ENCODE measurements around the gene MVB12B.

Gene MVB12B

DNA sequence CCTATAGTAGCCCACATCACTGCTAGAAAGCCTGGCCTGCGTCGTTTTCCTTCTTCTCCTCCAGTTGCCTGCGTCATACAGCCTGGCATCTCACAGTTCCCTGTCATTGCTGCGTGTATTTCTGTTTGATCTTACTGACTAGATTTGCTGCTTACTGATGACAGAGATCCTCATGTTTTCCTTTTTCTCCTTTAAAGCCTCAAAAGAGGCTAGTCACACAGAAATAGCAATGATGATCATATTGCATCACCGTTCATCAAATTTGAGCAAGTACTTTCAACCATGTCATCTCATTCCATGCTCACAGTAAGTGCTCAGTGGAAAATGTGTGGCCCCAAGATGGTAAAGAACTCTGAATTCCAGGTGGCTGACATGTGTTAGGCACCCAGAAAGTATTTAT lies 76.8 kb downstream of the MVB12B start:
- no peak for DNase-seq (ENCODE audit: low read depth in 2 of 3, low spot score in 2 of 3)

DNA sequence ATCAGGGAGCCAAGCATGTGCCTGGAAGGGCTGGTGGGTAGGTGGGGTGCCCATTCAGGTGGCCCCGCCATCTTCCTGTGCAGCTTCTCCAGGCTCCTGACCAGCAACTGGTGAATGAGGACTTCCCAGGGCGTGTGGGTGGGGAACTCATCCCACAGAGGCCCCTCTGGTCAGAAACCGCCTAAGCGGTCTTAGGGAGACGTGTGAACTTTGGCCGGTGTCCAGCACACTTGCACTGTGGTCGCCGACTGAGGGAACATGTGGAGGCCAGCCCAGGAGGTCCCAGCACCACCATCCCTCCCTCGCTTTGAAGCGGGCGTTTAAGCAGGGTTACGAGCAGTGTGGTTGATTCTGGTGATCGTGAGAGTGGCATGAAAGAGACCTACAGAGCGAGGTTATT lies 77.8 kb downstream of the MVB12B start:
- no peak for DNase-seq (ENCODE audit: low read depth in 2 of 3, low spot score in 2 of 3)

DNA sequence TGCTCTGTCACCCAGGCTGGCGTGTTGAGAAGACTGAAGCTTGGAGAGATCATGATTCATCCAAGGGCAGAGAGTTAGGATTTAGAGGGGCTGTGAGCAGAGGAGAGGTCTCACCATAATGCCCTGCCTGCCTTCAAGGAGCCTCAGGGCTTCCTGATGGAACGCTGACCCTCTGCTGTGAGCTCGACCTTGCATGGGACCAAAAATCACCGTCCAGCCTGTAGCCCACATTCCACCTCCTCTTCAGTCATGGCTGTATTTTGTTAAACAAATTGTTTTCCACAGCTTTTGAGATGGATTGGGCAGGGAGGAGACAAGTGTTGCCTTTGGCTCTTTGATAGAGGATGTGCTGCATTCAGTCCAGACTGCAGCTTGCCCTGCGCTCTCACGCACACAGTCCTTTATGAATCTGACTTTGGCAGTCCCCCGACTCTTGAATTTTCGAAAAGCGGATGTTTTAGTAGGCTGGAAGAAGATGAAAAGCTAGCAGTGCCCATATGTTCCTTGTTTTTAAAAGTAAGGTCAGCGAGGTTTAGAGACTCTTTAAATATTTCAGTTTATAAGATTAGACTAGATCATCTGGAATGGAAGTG lies 79.5 kb downstream of the MVB12B start:
- DNase-seq (ENCODE audit: low read depth in 2 of 3, low spot score in 2 of 3) = no peak

DNA sequence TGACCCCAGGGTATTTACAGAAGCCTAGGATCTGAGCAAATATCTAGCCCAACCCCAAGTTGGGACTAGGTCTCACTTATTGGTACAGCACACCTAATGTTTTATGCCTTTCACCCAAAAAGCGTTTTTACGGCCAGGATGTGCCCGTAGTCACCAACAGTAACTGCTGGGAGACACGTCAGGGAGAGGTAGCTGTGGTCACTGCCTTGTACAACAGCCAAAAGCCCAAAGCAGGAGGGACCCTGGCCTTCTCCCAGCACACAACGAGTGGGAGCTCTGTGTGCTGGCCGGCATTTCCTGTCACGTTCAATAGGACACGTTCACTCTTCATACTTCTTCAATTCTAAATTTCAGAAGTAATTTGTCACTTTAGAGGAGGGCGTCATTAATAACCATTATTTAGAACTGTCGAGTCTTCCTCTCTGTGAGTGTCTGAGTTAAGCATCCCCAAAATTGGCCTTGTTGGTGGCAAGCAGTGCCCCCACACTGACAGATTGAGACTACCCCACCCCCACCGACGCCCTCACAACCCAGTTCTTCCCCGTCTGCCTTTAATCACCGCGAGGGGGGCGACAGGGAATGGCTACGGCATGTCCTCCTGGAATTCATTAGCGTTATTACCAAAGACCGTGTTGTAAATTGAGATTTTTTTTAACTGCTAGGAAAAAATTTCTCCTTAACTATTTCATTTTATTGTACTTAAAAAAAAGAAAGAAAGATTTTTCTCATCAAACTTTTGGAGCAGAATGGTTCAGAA lies 80.7 kb downstream of the MVB12B start:
- no peak for DNase-seq (ENCODE audit: low read depth in 2 of 3, low spot score in 2 of 3)

DNA sequence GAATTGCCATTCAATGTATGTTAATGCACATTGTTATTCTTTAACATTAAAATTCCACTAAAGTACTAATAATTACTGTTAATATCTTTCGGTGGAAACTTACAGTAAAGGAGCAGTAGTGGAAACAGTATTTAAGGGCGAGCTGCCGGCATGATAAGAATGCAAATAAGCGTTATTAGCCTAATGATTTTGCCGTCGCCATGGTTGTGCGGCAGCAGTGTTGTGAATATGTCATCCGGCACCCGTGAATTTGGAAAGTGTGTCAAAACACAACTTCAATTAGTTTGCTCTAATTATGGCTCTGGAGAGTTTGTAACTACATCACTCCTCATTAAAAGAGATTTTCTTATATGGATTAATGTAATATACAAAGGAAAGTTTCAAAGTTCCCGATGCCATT lies 81.4 kb downstream of the MVB12B start:
- no peak for DNase-seq (ENCODE audit: low read depth in 2 of 3, low spot score in 2 of 3)

DNA sequence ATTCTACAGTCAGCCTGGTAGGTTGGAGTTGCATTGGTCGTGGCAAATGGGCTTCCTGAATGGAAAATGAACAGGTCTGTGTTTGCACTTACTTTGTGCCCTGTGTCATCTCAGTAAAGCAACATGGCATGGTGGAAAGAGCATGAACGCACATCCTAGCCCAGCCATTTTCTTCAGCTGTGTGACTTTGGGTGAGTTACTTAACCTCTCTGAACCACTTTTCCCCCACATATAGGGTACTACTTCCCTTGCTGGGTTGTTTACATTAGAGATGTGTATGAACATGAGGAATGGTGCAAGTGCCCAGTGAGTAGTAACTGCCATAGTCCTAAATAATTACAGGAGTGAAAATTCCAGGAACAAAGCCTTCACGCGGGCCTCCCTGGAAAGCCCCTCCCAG lies 83.6 kb downstream of the MVB12B start:
- DNase-seq (ENCODE audit: low read depth in 2 of 3, low spot score in 2 of 3) = no peak

DNA sequence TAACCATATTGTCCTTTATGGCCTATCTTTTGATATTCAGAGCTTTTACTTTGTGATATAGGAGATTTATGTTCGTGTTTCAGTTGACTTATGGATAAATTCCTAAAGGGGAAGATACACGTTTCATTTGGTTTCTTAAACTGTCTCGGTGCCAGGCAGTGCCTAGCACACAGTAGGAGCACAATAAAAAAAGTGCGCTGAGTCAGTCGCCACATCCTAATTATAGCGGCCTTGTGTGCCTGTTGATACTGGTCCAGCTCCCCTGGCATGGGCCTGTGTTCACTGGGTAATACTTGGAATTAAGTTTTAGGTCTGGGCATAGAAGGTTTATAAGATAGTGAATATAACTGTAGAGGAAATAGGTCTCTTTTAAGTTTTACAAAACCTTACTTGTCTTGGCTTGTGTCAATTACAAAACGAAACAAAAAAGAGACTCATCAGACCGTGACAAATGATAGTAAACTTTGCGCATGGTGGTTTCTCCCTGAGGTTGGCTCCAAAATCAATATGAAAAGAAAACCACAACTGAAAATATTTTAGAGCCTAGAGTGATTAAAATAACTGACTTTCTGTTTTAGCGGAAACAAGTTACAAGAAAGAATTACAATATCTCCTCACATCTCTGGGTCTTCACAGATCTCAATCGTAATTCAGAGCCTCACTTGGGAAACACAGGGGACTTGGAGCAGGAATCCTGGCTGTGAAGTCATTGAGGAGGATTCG lies 84.8 kb downstream of the MVB12B start:
- no peak for DNase-seq (ENCODE audit: low read depth in 2 of 3, low spot score in 2 of 3)

DNA sequence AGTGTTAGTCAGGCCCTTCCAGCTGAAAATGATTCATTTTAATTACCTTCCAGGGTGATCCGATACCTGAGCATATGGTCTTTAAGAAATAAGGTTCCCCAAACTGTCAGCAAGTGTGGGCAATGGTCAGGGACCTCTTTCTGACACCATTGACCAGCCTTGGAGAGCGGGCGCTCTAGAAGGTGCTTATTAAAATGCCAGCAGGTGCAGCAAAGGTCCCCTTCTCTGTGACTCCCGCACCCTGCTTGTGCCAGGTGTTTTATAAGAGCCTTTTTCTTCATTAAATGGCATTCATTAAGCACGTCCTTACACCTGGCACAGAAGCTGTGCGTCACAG lies 85.3 kb downstream of the MVB12B start:
- DNase-seq (ENCODE audit: low read depth in 2 of 3, low spot score in 2 of 3) = no peak

DNA sequence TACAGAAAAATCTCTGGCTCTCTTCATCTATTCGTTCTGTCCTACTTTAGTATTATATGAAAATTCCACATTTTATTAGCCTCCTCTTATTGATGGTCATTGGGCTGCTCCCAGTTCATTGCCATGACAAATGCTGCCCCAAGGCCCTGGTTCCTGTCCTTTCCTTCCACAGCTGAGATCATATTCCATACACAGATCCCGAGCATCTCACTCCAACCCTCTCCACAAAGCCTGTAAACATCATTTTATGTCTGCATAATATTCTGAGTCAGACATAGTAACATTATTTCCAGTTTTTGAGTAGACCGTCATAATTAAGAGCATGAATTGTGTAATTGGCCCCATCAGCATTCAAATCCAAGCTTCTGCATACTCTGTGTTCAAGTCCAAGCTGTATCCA lies 86.3 kb downstream of the MVB12B start:
- no peak for DNase-seq (ENCODE audit: low read depth in 2 of 3, low spot score in 2 of 3)

DNA sequence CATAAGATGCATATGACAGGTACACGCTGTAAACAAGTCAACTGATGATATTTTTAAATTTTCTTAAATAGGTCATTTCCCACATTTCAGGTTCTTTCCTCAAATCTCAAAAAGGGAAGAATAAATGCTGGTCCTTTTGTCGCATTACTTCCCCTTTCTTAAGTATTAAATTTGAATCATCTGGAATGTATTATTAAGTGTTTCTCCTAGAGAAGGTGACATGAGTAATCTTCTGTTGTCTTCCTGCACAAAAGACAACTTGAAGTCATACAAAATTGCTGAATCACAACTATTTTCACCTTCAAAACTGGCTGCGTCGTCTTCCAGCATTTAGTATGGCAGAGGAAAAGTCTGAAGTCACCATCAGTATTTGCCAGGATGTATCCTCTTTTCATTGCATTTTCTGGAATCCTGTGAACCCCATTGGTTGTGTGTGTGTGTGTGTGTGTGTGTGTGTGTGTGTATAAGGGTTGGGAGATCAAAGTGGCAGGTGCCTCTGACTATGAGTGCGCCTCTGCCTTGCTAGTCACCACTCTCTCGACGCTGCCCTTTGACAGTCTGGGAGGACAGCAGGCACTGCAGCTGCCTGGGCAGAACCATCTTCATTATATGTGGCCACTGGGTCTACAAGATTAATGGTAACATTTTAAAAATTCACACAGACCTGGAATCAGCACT lies 86.9 kb downstream of the MVB12B start:
- DNase-seq (ENCODE audit: low read depth in 2 of 3, low spot score in 2 of 3) = no peak

DNA sequence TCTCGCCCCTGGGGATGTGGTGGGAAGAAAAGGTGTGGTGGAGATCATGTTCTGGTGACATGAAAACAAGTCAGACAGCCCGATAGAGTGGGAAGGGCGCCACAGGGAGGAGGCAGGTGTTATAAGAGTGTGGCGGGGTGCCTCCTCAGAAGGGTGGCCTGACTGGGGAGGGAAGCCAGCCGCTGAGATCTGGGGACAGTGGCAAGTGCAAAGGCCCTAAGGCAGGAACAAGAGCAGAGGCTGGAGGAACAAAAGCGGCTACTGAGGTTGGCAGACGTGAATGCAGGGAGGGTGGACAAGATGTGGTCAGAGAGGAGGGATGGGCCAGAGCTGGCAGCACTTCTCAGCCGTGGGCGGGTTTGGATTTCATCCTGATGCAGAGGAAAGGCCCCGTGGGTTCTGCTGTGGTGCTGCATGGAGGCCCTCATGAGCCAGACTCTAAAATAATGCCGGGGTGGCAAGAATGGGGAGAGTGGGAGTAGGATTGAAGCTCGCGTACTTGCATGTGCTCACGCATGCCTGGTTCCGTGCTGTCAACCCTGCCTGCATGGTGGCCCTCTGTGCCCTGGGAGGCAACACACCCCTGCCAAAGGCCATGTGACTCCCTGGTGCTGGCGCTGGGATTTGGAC lies 89.2 kb downstream of the MVB12B start:
- DNase-seq (ENCODE audit: low read depth in 2 of 3, low spot score in 2 of 3) = no peak

DNA sequence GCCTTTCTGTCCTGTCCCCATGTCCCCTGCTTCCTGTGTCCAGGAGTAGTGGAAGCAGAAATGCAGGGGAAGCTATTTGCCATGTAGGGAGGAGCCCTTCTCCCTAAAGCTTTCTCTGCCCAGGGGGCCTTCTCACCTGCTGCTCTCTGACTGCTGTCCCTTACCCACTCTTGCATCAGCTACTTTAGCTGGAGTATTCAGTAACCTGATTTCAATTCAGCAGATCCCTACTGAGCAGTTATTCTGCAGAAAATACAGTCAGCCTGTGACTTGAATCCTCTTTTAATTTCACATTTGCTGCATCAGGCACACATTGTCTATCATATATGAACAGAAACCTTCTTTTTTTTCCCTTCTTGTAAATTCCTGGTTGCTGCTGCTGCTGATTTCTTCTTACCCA lies 90.4 kb downstream of the MVB12B start:
- no peak for DNase-seq (ENCODE audit: low read depth in 2 of 3, low spot score in 2 of 3)

DNA sequence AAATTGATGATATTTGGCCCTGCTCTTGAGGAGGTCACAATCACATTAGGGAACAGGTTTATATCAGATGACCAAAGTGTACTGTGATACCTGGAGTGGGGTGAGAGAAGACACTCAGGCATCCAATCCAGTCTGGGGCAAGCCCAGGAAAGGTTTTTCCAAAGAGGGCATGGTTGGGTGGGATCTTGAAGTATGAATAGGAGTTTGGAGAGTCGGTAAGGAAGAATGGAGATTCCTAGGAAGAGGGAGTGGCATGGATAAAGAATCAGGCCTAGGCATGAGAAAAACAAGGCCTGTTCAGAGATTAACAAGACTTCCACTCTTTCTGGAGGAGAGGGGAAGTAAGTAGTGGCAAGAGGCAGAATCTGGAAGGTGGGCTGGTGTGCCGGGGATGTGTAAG lies 91.1 kb downstream of the MVB12B start:
- DNase-seq (ENCODE audit: low read depth in 2 of 3, low spot score in 2 of 3) = no peak

DNA sequence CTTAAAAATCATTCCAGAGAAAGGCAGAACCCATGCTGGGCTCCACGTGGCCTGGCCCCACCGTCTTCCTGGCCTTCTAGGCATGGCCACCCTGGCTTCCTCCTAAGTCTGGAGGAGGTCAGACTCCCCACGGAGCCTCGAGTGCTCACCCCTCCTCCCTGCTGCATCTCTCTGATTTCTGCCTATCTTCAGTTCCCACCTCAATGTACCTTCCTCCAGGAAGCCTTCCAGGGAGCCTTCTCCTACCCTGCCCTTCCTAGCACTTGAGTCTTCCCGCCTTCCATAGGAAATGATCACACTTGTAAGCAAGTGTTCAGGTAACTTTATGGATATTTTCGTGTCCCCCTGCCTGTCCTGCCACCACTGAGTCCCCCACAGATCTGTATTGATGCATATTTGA lies 92.0 kb downstream of the MVB12B start:
- DNase-seq (ENCODE audit: low read depth in 2 of 3, low spot score in 2 of 3) = no peak

DNA sequence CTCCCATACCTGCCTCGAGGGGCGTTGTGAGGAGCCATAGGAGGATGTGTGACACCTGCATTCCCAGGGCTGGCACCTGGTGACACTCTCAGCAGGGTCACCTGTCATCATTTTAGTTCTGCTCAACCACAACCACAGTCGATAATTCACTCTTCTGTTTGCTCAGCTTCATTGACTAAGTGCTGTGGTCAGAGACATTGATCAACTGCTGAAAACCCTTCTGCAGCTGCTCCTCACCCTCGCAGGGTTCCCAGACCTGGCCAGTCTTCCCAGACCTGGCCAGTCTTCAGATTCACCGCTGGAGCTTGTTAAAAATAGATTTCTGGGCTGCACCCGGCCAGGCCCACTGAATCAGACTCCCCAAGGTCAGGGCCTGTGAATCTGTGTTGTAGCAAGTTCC lies 92.8 kb downstream of the MVB12B start:
- no peak for DNase-seq (ENCODE audit: low read depth in 2 of 3, low spot score in 2 of 3)

DNA sequence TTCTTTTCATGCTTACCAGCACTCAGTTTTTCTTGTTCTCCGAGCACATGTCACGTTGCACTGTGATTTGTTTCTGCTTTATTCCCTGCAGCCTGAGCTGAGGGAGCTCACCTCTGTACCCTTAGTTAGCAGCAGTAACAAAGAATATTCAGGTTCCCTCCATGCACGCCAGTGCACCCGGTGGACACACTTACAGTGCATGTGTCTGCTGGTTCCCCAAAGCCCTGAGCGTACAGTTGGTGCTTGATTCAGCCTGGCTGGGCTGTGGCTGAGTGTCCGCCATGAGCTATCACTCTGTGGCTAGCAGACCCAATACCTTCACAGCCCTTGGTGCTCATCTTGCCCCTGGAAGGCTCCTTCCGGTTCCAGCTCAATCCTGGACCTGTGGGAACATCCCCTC lies 93.5 kb downstream of the MVB12B start:
- DNase-seq (ENCODE audit: low read depth in 2 of 3, low spot score in 2 of 3) = no peak

DNA sequence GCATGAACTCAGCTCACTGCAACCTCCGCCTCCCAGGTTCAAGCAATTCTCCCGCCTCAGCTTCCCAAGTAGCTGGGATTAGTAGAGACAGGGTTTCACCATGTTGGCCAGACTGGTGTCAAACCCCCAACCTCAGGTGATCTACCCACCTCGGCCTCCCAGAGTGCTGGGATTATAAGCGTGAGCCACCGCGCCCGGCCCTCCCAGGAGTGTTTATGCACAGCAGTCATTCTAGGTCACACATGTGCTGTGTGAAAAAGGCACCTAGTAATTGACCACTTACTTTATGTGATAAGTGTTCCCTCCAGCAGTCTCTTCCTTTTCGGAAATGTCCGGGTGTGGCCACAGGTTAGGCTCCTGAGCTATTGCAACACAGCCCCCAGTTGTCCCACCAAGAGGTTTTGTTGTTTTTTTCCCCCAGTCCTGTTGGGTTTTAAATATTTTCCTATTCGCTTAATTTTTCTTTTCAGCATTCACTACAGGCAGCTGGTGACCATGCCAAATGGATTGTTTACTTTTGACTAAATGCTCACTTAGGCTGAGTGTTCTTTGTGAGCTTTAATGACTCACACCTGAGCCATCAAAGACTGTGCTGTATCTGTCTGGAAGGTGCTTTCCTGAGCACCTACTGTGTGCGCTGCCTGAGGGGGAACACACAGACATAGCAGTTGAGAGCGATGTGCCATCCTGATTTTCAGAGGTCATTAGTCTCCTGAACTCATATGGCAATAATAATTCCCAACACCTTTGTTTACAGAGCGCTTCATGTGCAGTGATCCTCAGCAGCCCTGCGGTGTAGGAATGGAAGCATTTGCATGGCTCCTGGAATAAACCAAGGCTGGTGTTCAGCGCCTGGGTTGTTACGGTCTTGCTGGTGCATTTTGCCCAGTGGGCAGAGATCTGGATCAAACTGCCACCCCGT lies 94.3 kb downstream of the MVB12B start:
- no peak for DNase-seq (ENCODE audit: low read depth in 2 of 3, low spot score in 2 of 3)

DNA sequence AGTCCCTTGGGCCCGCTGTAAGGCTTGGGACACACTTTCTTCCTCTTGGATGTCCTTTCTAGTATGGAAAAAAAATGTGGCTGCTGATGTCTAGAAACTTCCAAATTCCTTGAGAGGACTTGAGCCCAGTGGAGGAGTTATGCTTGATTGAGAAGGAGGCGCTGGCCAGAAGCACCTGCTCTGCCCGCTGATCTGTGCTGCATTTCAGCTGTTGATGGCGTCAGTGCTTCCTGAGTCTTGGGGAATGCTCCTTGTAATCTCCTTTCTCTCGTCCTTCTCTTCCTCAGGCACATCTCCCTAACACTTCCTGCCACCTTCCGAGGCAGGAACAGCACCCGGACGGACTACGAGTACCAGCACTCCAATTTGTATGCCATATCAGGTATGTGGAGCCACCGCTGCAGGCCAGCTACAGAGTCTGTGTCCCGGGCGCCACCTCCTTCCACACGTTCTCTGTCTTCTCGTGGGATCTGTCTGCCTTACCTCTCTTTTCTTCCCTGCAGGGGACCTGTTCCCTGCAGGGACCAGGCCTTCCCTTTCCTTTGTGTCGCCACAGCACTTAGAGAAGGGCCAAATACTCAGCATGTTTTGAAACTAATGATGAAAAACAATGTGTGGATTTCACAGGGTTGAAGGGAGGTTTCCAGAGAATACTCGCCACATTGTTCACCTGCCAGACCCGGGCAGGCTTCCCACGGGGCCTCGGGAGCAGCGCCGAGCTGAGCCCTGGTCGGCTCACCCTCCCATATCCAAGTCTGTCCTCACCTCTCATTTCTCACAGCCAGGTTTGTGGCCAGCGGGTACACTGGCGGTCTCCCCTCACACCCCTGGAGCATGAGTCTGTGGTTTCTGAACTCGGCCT lies 95.2 kb downstream of the MVB12B start:
- no peak for DNase-seq (ENCODE audit: low read depth in 2 of 3, low spot score in 2 of 3)

DNA sequence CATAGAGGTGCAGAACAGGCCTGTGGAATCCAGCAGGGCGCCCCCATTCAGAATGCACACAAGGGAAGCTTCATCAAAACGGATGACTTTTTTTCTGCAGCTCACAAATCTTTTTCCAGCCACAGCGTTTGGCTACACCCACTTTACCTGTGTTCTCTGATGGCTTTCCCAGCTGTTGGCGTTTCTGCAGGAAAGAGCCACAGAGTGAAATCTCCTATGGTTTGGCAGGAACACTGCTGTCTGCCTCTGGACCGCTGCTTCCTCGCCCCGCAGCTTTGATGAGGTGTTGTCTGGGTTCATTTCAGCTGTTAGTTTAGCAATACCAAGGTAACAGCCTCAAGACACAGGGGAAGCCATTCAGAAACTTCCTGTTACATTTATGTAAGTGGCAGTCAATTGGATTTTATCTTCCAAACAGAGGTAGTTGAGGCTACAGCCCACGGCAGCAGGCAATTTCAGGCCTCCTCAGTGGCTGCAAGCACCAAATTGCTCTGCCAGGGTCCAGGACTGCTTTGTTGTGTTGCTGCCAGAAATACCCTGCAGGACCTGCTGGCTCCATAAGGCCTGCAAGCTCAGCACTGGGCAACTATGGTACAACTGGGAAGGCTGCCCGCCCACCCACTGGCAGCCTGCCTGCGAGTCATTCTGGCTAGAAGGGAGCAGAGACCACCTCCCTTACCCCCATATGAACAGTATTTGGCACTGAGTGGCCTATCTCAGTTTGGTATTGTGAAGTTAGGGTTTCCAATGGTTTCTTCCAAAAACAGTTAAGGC lies 96.7 kb downstream of the MVB12B start:
- DNase-seq (ENCODE audit: low read depth in 2 of 3, low spot score in 2 of 3) = no peak

Data from activated CD8-positive, alpha-beta memory T cell treated with anti-CD3 and anti-CD28 coated beads for 48 hours (primary cell).